ENCODE results near the gene PROM1.

The PROM1 gene

GRCh38 chr4:16025268-16025667, 58.6 kb downstream of the PROM1 start:
- no peak for DNase-seq

GRCh38 chr4:16023776-16024408, 59.9 kb downstream of the PROM1 start:
- no peak for DNase-seq

GRCh38 chr4:16021804-16022560, 61.8 kb downstream of the PROM1 start:
- DNase-seq = no peak

GRCh38 chr4:16019649-16020048, 64.2 kb downstream of the PROM1 start:
- DNase-seq = no peak

GRCh38 chr4:16018841-16019240, 65.0 kb downstream of the PROM1 start:
- no peak for DNase-seq

GRCh38 chr4:16018061-16018676, 65.7 kb downstream of the PROM1 start:
- no peak for DNase-seq

- no peak for DNase-seq
Observed at GRCh38 chr4:16016536-16016935, 67.3 kb downstream of the PROM1 start.

- DNase-seq = no peak
Observed at GRCh38 chr4:16011173-16011572, 72.7 kb downstream of the PROM1 start.

GRCh38 chr4:16009153-16009552, 74.7 kb downstream of the PROM1 start:
- DNase-seq = no peak

- DNase-seq = no peak
Observed at GRCh38 chr4:16007471-16008095, 76.2 kb downstream of the PROM1 start.

- no peak for DNase-seq
Observed at GRCh38 chr4:16006771-16007446, 76.9 kb downstream of the PROM1 start.

- no peak for DNase-seq
Observed at GRCh38 chr4:16005676-16006075, 78.1 kb downstream of the PROM1 start.

GRCh38 chr4:16001484-16001858, 82.4 kb downstream of the PROM1 start:
- DNase-seq = peak; percentile 9 to 18

- no peak for DNase-seq
Observed at GRCh38 chr4:16000708-16001483, 82.9 kb downstream of the PROM1 start.

- no peak for DNase-seq
Observed at GRCh38 chr4:15996773-15997172, 87.0 kb downstream of the PROM1 start.

- no peak for DNase-seq
Observed at GRCh38 chr4:15995826-15996225, 88.0 kb downstream of the PROM1 start.

GRCh38 chr4:15992167-15992485, 91.7 kb downstream of the PROM1 start:
- DNase-seq = no peak

- DNase-seq = no peak
Observed at GRCh38 chr4:15990570-15991285, 93.1 kb downstream of the PROM1 start.

- no peak for DNase-seq
Observed at GRCh38 chr4:15989424-15989823, 94.4 kb downstream of the PROM1 start.

- no peak for DNase-seq
Observed at GRCh38 chr4:15988222-15988621, 95.6 kb downstream of the PROM1 start.

- DNase-seq = no peak
Observed at GRCh38 chr4:15986907-15987306, 96.9 kb downstream of the PROM1 start.

GRCh38 chr4:15983610-15984009, 100.2 kb downstream of the PROM1 start:
- no peak for DNase-seq
